ENCODE results near the gene C14orf93.
"Not testable (repeated sequence)": the region's sequence is repeated elsewhere in the genome, so short reads cannot be mapped to it uniquely, and the experiment has no call there.

The C14orf93 gene

DNA sequence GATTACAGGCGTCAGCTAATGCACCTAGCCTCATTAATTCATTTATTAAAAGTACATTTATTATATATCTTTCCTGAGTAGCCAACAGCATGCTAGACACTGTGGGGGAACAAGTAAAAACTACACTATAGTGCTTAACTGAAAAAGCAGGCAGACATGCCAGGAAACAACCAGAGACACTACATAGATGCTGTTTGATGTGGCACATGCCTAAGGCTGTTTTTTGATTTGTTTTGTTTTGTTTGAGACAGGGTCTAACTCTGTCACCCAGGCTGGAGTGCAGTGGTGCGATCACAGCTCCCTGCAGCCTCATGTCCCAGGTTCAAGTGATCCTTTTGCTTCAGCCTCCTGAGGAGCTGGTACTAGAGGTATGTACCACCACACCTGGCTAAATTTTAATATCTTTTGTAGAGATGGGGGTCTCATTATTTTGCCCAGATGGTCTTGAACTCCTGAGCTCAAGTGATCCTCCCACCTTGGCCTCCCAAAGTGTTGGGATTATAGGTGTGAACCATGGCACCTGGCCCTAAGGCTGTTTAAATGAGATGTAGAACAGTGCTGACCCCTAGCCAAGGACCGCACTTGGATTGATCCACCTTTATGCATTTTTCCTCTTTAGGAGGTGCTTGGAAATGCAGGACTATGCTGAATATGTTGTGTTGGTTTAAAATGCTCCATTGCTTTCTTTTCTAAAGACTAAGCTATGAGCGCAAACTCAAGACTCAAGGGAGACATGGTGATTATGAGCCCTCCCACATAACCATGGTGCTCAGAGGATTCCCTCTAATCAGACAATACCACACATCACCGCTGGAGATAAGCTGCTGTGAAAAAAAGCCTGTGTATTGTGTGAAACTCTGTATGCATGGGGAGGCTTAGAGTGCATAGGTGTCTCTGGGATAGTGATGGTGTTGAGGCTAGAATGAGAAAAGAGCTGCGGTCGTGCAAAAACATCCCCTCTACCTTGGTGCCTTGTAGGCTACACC is 10.5 kb upstream of the C14orf93 start:
- DNase-seq (ENCODE audit: low spot score) = no peak

DNA sequence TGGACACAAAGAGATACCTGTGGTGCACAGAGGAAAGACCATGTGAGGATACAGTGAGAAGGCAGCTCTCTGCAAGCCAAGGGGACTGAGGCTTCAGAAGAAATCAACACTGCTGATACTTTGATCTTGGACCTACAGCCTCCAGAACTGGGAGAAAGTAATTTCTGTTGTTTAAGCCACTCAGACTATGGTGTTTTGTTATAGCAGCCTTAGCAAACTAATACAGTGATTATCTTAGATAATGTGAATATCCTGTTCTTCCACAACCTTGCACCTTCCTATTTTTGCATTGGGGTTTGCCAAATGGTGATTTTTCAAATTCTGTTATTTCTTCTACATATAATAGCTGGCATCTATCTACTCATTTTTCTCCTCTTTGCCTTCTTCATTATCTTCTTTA is 8.2 kb upstream of the C14orf93 start:
- DNase-seq (ENCODE audit: low spot score) = no peak

DNA sequence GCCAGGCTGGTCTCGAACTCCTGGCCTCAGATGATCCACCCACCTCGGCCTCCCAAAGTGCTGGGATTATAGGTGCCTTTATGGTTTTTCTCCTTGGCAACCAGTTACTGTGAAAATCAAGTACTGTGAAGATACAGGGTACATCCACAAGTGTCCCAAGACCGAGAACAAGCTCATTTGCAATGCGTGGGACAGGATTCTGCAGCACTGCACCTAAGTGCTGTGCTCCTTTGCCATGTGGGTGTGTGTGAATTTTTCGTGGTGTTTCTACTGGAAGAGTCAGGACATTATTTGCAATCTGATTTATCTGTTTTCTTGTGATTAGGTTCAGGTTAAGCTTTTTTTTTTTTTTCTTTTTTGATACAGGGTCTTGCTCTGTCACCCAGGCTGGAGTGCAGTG is 7.1 kb upstream of the C14orf93 start:
- no peak for DNase-seq (ENCODE audit: low spot score)

DNA sequence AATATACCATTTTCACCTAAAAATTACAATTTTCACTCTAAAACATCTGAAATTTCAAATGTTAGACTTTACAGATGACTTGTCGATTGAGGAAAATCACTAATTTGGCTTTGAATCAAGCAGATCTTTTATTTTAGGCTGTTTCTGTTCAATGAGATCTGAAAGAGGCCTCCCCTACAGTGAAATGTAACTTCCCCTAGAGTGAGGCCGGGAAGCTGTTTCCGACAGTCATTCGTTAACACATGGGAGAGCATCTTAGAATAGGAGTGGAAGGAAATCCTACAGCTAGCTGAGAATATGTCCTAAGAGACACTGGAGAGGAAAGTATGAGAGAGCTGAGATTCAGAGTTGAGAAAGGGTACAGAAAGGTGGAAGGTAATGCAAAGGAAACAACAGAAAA is 5.7 kb upstream of the C14orf93 start:
- DNase-seq (ENCODE audit: low spot score) = no peak

- DNase-seq (ENCODE audit: low spot score) = not testable (repeated sequence)
These were observed 3.8 kb upstream of the C14orf93 start for GRCh38 chr14:23013749-23014054.

- no peak for DNase-seq (ENCODE audit: low spot score)
These were observed 3.3 kb upstream of the C14orf93 start for GRCh38 chr14:23013054-23013748.

DNA sequence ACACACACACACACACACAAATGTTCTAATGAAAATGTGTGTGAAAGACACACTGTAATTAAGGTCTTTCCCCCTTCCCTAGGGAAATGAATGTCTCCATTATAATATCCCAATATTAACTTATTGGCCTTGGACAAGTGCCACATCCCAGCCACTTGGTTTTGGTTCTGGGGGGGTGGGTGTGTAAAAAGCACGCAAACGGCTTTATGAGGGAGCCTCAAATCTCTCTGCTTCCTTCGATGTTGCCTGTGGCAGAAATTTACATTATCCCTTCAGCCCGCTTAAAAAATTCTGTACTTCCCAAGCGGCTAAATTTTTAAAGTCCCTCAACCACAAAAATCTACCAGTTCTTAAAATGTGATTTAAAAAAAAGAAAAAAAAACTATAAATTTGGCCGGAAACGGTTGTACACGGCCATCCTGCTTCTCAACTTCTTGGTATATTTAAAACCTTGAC is 432 bp downstream of the C14orf93 start:
- no peak for DNase-seq (ENCODE audit: low spot score)

DNA sequence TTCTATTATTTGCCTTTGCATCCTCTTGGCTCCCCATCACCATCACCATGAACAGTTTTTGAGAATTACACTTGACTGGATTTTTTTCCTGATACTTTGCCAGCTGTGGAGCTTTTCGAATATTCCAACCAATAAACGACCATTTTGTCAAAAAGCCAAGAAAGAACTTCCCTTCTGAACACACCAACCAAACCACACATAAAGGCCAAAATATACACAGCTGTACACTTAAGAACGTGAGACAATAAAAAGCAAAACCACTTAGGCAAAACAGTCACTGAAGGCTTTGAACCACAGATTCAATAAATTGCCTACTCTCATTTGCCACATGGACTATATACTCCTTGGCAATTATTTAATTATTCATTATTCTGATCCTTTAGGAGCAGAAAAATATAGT is 1.1 kb downstream of the C14orf93 start:
- no peak for DNase-seq (ENCODE audit: low spot score)

GRCh38 chr14:23006544-23007419 is 3.2 kb downstream of the C14orf93 start:
- DNase-seq (ENCODE audit: low spot score) = peak; percentile 99

DNA sequence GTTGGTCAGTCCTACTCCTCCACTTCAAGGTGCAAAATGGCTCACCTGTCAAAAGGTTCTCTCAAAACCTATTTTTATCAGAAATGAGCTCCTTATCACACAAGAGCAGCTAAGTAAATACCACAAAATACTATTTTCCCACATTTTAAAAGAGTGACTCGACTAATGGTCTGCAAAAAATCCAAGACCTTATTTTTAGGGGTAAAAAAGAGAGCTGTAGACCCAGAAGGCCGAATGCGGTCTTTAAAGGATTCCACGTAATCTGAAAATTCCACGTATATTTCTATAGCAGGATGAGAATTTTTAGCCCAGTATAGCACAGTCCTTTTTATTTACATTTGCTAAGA is 3.8 kb downstream of the C14orf93 start:
- no peak for DNase-seq (ENCODE audit: low spot score)

GRCh38 chr14:23005451-23006187 is 4.3 kb downstream of the C14orf93 start:
- DNase-seq (ENCODE audit: low spot score) = no peak

DNA sequence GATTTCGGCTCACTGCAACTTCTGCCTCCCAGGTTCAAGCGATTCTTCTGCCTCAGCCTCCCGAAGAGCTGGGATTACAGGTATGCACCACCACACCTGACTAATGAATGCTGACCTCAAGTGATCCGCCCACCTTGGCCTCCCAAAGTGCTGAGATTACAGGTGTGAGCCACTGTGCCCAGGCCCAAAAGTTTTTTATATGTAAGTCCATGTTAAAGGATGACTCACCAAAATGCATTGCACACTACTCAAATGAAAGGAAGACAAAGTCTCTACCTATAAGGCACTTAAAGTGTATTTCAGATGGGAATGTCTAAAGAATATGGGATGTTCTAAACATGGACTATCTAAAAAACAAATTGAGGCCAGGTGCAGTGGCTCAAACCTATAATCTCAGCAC is 5.7 kb downstream of the C14orf93 start:
- not testable (repeated sequence) for DNase-seq (ENCODE audit: low spot score)

DNA sequence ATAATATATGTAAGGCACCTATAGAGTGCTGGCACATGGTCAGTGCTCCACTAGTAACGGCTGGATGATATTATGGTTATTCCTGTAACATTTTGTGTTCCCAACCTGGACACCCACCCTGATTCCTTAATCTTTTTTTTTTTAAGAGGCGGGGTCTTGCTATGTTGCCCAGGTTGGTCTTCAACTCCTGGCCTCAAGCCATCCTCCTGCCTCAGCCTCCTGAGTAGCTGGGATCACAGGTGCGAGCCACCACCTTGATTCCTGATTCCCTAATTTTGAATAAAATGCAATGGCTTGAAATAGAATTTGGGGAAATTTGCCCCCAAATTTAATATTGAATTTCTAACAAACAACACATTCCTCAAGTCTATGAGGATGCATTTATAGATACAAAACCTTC is 7.4 kb downstream of the C14orf93 start:
- DNase-seq (ENCODE audit: low spot score) = no peak

DNA sequence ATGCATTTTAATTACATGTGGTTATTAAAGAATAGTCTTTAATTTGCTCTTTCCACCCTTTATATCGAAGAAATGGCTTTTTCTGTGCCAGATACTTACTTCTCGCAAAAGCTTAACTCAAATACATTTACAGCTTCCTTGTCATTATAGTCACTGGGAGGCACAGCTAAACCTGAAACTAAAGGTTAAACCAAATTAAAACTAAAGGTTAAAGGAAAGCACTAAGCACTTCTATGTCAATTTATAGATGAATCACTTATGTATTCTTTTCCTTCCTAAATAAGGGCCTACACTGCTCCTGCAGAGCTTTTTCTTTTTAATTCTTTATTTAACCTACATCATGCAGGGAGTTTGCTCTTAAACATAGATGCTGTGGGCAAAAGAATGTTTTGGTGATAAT is 9.1 kb downstream of the C14orf93 start:
- no peak for DNase-seq (ENCODE audit: low spot score)

DNA sequence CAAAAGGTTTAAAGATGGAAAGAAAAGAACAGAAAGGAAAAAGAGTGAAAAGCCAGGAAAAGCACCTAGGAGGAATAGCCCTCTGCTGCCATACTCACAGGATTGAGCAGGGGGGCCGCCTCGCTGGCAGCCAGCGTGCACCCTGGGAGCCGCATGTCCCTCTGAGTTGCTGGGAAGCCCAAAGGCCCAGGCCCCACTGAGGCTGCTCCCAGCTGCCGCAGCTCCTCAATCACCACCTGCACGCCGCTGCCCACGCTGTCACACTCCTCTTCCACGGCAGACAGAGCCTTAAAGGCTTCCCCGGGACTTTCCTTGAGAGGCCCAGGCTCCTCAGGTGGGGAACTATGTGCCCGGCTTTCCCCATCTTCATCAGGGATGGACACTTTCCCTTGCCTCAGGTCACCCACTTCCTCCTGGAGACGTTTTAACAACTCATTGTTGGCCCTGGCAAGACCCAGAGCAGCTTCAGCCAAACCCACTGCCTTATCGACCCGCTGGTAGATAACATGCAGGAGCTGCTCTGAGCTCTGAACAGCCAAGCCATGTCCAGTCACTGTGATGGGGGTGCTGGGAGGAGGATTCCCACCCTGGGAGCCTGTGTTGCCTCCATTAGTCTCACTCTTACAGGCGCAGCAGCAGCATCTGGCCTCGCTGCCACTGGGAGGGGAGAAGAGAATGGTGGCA is 11.5 kb downstream of the C14orf93 start:
- DNase-seq (ENCODE audit: low spot score) = no peak

DNA sequence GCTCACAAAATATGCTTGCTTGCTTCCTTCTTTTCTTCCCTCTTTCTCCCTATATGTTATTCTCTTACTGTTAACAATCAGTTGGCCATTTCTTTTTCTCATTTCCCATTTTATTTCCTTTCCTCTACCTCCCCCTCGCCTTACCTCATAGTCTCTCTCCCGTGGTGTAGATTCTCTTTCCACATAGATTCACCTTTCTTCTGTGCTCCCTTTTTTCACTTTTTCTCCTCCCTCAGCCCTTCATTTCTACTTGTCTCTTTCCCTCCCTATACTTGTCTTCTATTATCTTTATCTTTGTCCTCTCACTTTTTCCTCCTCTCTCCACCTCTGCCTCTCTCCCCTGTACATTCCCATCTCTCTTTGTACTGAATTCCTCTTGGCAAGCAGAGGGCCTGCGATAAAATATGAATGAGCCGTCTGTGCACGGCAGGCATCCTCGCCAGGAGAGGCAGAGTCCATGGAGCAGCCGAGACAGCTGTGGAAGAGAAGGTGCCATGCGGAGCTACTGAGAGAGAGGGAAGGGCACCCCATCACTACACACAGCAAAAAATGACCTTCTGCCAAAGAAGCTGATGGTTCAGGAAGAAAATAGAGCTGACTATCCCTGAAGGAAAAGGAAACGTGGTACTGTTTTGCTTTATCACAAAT is 12.1 kb downstream of the C14orf93 start:
- DNase-seq (ENCODE audit: low spot score) = no peak

- no peak for DNase-seq (ENCODE audit: low spot score)
These were observed 12.9 kb downstream of the C14orf93 start for GRCh38 chr14:22996768-22997654.

GRCh38 chr14:22995889-22996625 is 13.9 kb downstream of the C14orf93 start:
- DNase-seq (ENCODE audit: low spot score) = no peak

GRCh38 chr14:22994762-22995275 is 15.1 kb downstream of the C14orf93 start:
- peak; percentile 20 for DNase-seq (ENCODE audit: low spot score)
